G401.6 (cell line): ENCODE results near the gene ARHGEF16.

Experiments
- FAIRE-seq: peaks from 2 replicates; lab custom pipeline; 2012; peaks lifted over from hg19 to GRCh38; lab: Jason Lieb, UNC

ARHGEF16 gene

GRCh38 chr1:3422638-3423037 lies 31.8 kb upstream of the ARHGEF16 start:
- FAIRE-seq, result no peak

- no peak for FAIRE-seq
Measured at GRCh38 chr1:3423245-3423829, 31.1 kb upstream of the ARHGEF16 start.

- no peak for FAIRE-seq
Measured at GRCh38 chr1:3423896-3424611, 30.4 kb upstream of the ARHGEF16 start.

- no peak for FAIRE-seq
Measured at GRCh38 chr1:3425486-3426215, 28.8 kb upstream of the ARHGEF16 start.

DNA sequence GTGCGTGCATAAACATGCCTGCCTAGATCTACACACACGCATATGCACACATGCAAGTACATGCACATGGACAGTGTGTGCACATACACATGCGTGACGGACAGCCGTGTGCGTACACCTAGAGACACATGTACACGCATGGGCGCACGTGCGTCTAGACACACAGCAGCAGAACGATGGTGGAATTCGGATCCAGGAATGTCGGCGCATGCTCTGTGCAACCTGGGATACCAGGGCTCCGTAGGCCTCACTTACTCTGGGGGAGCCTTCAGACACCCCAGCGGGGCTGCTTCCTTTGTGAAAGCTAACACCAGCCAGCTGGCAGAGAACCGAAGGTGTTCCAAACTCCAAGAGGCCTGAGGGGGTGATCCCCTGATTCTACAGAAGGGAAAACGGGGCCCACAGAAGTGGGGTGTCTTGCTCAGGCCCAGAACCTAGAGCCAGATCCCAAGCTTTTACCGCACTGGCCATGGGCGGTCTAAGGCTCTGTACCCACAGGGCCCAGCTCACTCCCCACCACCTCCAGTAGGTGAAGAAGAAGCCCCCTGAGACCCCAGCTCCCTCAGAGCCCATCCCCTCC lies 27.4 kb upstream of the ARHGEF16 start:
- FAIRE-seq, result no peak

DNA sequence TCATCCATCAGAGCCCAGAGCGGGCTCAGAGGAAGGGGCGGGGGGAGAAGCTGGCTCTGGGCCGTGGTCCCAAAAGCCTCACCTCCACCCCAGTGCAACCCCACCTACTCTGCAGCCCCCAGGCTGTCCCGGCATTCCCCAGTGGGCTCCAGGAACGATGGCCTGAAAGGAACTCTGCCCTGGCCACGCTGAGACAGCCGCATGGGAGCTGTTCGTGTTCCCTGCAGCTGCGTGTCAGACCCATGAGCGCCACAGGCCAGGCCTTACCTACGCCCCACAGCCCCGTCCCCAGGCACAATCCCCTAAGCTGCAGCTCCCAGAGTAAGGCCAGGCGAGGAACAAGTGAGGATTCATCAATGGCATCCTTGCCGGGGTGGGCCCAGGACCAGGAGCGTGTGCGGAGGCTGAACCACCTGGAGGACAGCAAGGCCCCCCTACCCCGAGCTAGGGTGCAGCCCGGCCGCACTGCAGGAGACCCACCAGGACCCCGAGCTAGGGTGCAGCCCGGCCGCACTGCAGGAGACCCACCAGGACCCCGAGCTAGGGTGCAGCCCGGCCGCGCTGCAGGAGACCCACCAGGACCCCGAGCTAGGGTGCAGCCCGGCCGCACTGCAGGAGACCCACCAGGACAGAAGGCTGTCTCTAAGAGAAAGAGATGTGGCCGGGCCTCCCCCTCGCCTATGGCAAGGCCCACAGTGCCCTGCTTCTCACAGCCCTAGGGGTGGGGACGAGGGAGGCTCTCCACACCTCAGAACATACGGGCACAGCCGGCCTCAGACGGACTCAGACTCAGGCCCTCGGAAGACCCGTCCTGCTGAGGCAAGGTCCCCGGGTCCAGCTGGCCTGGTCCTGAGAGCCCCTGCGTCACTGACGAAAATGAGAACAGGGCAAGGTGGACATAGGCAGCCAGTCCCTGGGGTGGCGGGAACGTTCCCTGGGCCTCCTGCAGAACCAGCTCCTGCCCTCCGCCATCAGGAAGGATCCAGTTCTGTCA lies 26.5 kb upstream of the ARHGEF16 start:
- no peak for FAIRE-seq

DNA sequence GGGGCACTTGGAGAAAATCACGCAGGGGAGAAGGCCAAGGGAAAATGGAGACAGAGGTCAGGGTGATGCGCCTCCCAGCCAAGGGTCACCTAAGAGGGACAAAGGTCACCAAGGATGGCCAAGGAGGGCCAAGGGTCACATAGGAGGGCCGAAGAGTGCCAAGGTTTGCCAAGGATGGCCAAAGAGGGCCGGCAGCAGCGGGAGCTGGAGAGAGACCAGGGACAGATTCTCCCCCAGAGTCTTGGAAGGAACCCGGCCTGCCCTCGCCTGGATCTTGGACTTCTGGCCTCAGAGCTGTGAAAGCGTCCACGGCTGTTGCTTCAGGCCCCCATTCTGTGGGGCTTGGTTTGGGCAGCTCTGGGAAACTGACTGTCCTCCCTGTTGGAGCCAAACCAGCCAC lies 25.6 kb upstream of the ARHGEF16 start:
- FAIRE-seq, result no peak

- no peak for FAIRE-seq
Measured at GRCh38 chr1:3429320-3429719, 25.1 kb upstream of the ARHGEF16 start.

GRCh38 chr1:3429766-3430165 lies 24.7 kb upstream of the ARHGEF16 start:
- no peak for FAIRE-seq

DNA sequence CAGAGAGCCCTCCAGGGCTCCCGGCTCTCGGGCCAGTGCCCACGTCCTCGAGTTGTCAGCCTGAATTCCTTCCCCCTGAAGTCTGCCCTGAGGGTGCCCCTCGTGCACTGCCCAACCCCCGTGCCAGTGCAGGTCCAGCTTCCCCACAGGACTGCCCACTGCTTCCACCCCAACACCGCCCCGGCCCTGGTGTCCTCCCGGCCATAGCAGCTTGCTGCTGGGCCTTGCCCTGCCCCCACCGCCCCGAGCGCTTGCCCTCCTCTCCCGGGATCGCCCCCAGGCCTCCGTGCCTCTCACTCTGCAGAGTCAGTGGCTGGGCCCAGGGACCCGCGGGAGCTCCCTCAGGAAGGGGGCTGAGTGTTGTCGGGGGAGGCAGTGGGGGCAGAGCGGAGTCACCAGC lies 24.1 kb upstream of the ARHGEF16 start:
- FAIRE-seq, result no peak

DNA sequence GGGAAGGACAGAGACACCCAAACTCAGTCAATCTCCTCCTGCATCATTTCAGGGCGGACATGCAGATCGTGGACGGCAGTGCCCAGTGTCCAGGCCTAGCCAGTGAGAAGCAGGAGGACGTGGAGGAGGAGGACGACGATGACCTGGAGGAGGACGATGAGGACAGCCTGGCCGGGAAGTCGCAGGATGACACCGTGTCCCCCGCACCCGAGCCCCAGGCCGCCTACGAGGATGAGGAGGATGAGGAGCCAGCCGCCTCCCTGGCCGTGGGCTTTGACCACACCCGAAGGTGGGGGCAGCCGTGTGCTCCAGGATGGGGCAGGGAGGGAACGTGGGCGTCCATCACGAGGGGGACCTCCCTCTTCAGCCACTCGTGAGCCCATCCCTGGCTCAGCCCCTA lies 23.6 kb upstream of the ARHGEF16 start:
- no peak for FAIRE-seq

GRCh38 chr1:3431266-3431665 lies 23.2 kb upstream of the ARHGEF16 start:
- FAIRE-seq, result no peak

DNA sequence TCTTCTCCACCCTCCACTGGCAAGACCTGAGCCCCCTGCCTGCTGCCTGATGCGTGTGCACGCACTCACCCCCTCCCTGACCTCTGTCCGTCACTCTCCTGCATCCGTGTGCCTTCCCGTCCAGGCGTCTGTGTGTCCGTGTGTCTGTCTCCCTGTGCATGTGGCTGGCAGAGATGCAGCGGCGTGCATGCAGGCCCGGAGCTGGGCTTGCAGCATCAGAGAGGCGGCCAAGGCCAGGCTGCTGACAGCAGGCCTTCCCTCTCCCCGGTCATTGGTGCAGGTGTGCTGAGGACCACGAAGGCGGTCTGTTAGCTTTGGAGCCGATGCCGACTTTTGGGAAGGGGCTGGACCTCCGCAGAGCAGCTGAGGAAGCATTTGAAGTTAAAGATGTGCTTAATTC lies 22.8 kb upstream of the ARHGEF16 start:
- FAIRE-seq, result no peak

GRCh38 chr1:3432306-3432705 lies 22.2 kb upstream of the ARHGEF16 start:
- FAIRE-seq, result no peak

DNA sequence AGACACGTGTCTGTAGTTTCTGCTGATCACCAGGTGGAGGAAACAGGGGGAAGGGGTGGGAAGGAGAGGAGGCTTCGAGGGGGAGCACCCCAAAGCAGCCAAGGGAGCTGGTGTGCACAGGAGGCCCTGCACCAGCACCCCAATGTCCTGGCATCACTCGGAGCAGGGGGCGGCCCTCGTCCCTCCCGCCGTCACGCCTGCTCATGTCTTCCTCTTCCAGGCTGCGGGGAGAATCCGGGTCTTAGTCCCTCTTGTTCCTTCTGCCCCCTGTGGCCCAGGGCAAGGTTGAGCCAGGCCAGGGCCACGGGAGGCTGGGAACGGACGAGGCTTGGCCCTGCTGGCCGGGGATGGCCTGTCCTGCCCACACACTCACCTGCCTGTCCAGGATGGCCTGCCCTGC lies 21.4 kb upstream of the ARHGEF16 start:
- no peak for FAIRE-seq

GRCh38 chr1:3433596-3434320 lies 20.7 kb upstream of the ARHGEF16 start:
- no peak for FAIRE-seq

DNA sequence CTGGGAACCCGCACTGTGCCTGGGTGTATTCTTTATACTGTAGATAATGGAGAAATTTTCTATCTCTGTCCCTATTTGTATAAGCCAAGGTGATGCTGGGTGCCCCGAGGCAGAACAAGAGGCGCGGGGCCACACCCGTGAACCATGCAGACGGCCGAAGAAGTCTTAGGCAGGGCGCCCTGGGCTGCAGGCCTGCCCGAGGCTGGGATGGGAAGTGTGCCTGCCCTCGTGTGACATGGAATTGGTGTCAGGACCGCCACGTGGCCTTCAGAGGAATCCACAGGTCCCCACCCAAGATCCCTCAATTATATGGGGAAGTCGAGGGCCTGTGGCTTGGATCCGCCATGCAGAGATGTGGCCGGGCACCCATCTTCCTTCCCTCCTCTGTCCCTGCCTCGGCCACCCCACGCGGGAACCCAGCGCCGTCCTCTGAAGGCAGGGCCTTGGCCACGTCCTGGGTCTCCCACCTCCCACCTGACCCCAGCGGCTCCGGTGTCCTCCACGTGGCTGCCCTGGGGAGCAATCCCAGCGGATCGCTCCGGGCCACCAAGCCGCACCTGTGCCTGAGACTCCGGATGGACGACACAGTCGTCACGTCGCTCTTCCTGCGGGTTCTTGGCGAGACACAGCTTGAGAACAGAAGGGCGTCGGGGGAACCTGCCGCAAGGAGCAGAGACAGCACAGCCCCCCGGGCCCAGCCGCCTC lies 19.9 kb upstream of the ARHGEF16 start:
- no peak for FAIRE-seq

GRCh38 chr1:3435666-3436065 lies 18.8 kb upstream of the ARHGEF16 start:
- FAIRE-seq, result no peak

DNA sequence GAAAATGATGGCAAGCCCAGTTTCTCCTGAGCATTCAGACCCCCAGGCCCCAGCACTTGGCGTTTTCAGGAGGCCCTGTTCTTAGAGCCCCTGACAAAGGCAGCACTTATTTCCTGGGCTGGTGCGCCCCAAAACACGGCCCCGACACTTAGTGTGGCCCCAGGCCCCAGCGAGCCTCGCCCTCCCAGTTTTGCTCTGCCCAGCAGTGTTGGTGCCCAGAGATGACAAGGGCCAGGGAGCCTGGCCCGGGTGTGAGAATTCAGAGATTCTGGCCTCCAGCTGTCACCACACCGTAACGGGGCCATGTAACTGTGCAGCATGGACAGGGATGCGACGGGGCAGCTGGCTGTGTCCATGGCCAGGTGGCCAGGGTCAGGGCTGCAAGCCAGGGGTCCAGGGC lies 18.0 kb upstream of the ARHGEF16 start:
- no peak for FAIRE-seq

GRCh38 chr1:3436901-3437300 lies 17.6 kb upstream of the ARHGEF16 start:
- no peak for FAIRE-seq
